HG03378 (cell line): ENCODE data around the gene ADAMTS19.

Source experiments
- ATAC-seq: cut with Tn5 transposase; IDR thresholded peaks from one replicate; pipeline ENCODE4 v1.9.1; 2021; ENCODE audit warnings: mild to moderate bottlenecking, moderate library complexity; ENCODE audit not compliant: unreplicated experiment

The ADAMTS19 gene

DNA sequence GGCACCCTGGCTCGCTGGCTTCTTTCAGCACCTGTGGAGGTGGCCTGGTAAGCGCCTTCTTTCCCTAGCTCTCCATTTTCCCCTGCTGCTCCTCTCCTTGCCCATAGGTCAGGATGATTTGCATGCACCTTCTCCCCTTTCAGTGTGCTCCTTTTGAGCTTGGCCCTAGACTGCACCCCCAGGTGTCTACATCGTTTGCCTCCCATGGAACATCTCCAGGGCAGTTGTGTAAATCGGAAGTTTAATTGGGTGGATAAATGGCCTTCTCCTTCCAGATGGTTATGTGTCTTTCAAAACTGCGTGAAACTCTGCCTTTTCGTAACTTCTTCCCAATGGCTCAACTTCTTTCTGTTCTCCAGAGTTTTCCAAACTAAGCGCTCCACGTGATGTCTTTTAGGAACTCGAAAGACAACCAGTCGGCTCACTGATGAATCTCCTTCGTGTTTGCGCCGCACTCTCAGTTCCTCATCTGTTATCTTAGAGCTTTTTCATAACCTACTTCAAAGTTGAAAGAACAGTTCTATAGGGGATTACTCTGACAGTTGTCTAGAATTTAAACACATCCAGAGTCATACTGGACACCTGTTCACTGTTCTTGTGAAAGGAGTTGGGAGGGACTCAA, 1.7 kb downstream of the ADAMTS19 start:
- ATAC-seq: no peak

DNA sequence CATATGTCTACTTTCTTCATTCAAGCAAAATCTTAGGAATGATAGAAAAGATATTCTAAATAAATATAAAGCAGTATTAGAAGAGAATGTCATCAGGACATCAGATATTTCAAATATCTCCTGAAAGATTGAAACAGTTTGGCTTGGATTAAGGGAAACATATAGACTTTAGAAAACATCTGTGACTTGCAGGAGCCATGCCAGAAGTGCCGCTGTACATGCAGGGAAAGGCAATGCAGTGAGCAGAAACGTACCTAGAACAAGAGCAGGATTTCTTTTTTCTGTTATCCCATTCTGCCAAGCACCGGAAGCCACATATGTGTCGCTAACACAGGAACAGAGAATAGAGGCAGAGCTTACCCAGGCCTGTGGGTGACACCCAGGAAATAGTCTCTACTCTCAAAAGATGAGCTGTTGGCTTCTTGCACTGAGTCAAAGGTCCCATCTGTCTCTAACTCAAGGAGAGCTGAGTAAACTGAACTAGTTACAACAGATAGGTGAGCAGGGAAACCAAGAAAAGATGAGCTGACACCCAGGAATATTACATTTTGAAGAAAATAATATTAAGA, 5.8 kb downstream of the ADAMTS19 start:
- ATAC-seq: no peak

DNA sequence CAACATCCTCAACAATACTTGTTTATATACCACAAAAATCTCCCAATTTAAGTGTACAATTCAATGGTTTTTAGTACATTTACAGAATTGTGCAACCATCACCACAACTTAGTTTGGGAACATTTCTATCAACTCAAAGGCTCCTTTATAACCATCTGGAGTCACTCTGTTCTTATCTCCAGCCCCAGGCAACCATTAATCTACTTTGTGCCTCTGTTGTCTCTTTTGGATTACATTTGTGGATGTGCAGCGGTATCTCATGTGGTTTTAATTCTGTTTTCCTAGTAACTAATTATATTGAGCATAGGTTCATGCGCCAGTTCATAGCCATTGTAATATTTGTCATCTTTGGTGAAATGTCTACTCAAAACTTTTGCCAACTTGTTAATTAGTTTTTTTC, 14.4 kb downstream of the ADAMTS19 start:
- ATAC-seq: no peak

DNA sequence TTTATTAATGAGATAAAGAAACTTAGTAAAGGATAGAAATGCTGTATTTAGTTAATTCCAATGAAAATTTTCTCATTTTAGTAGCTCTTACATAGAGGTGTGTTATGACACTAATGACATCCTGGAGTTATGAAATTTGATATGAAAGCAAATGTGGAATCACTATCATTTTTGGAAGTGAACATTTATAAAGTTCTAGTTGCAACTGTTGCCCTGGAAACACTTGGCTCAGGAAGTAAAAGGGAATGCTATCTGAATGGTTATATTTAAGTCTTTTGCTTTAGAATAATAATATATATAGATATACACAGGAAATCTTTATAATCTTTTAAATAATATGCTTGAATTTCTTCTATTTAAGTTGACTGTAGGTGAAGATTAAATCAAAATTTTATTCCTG, 16.7 kb downstream of the ADAMTS19 start:
- ATAC-seq: no peak

DNA sequence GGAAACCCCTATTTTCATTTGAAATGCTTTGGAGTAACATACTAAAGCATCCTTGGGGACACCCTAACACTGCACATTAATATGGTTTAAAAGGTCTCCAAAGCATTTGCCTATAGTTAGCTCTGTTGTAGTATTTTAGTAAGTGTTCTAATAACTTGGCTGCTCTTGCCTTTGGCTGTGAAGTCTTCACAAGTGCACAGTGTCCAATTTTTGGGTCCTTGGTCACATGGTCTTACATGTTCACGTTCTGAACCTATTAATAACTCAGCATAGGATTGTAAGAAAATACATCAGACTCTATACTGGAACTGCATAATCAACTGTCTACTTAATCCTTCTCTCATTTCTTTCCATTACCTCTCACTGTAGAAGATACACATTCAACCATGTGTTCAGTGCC, 17.4 kb downstream of the ADAMTS19 start:
- no peak for ATAC-seq

DNA sequence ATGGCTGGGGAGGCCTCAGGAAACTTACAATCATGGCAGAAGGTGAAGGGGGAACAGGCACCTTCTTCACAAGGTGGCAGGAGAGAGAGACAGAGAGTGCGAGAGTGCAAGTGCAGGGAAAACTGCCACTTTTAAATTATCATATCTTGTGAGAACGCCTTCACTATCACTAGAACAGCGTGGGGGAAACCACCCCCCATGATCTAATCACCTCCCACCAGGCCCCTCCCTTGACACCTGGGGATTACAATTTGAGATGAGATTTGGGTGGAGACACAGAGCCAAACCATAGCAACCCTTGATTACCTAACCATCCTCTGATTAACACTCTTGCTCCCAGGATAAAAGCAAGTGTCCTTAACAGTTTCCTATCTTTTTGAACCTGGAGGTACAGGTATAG, 21.1 kb downstream of the ADAMTS19 start:
- ATAC-seq: no peak

DNA sequence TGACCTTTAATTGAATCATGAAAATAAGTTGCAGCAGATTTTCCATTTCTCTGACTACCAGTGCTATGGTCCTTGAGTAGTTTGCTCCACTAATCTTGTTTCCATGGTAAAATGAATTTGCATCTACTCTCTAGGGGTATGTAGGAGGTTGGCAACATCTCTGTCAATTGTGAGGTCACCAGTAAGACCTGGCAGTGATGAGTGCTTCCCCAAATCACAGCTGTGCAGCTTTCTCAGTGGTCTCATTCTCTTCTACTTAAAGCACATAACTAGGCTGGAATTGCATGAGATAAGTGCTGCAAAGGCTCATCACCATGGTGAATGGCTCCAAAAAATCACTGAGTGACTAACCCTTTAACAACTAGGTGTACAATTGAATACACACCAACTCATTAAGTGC, 36.3 kb downstream of the ADAMTS19 start:
- no peak for ATAC-seq

DNA sequence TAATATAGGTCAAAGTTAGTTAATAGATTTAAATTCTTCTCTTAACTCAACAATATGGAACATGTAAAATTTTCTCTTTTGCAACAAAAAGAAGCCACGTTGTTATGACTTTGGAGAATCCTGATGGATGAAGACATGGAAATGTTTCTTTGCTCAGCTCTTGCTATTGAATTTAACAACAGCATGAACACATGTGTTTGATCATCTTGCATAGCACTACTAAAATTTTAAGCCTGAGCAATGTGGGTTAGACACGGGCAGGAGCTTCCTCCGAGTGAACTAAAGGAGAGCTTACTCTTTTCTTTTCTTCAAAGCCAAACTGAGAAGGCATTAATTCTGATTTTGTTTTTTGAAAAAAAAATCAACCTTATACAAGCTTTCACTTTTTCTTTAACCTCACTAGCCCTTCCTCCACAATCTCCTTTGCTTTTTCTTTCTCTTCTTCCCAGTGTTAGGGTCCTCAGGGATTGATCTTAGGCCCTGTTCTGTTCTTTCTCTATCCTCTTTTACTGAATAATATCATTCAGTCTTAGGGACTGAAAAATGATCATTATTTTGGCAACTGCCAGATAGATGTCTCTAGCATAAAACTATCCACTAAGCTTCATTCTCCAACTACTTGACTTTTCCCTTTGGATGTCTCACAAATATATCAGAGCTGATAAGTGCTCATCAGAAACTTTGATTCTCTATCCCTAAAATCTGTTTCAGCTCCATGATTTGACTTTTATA, 36.9 kb downstream of the ADAMTS19 start:
- no peak for ATAC-seq

DNA sequence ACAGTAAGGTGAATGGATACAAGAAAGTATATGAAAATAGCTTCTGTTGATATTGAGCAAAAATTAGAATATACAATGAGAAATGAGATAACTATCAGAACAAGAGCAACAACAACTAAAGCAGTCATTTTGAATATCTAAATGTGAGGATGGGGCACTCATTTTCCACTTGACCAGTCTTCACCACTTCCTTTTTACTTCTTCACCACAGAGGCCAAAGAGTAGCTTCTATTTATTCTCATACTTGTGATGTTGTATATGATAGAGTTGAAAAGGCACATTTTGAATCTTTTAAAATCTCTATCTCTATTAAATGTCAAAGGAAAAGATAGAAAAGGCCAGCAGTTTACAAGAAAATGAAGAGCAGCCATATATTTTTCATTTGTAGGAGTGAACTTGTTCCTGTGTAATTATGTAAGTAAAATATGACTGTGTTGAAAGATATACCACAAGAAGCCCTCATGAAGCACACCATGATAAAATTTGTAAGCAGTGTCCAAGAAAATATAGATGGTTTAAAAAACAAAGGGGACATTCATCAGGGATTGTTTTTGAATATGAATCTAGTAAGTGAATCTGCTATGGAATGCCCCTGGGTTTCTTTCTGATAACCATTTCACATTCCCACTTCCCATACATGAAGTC, 39.2 kb downstream of the ADAMTS19 start:
- ATAC-seq: peak; percentile 60

DNA sequence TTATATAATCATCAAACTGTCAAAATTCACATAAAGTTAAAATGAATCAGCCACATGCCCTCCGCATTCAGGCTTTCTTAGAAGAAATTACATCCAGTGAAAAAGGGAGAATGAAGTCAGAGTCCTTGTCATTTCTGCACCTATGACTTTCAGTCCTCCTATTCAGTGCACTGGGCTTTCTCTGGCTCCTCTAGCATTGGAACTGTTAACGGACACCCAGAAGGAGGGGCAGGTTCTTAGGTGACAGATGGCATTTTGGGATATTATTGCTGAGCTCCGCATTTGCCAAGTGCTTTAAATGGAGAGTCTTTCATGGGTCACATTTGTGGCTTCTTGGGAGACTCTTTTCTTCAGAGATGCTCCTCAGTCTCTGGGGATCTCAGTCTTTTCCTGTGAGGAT, 40.0 kb downstream of the ADAMTS19 start:
- no peak for ATAC-seq

DNA sequence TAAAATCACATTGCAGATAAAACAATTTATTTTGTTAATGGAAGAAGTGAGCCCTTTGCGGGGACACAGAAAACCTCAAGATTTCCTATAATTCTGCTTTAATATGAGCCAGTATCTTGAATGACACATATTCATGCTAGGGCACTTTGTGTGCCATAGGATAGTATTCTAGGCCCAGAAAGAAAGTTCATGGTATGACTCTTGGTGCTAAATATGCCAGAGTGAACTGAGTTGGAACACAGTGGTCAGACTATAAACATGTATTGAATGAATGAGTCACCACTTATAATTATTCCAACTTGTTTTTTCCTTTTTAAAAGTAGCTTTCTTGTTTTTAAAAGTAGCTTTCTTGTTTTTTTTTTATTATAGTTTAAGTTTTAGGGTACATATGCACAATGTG, 46.0 kb downstream of the ADAMTS19 start:
- ATAC-seq: no peak

DNA sequence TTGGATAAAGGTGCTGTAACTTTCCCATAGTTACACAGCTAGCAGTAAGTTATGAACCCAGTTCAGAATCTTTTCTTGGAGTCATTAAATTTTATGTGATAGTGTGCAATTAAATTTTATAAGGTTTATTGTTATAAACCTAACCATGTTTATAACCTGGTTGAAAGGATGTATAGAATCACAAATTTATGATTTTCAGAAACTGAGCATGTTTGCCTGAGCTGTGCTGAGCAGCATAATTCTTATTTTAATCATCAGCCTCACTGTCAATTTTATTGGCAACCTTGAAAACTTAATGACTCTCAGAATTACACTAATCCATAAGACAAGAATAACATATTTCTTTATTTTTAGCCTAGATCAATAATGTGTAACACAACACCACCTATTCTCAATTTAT, 46.9 kb downstream of the ADAMTS19 start:
- no peak for ATAC-seq

DNA sequence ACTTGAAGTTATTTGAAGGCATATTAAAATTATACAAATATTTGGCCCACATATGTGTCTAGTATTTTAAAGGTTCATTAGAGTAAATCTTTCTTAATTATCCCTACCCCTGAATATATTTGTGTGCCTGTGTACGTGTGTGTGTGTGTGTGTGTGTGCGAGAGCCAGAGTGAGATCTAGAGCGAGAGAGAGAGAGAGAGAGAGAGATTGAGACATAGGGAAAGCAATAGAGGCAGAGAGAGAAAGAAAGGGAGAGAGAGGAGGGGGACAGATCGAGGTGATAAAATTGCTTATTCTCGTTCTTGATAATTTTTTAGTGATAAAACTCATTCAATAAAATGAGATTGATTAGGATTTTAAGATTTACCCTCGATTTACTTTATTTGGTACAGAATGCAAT, 47.4 kb downstream of the ADAMTS19 start:
- ATAC-seq: no peak

DNA sequence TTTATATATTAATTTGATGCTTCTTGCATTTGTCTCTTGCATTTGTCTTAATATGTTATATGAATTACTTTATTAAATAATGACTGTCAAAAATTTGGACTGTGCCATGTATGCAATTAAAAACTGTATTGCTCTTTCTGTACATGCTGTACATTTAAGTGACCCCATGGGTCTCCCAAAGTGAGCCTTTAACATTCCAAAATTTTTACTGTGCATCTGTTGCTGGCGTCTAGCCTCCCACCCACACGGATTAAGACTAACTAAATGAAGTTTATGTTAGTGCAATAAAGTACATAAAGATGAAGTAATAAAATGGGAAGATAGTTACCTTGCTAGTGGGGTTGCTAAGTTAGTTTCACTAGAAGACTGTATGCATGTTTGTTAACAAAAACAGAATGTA, 48.5 kb downstream of the ADAMTS19 start:
- no peak for ATAC-seq

DNA sequence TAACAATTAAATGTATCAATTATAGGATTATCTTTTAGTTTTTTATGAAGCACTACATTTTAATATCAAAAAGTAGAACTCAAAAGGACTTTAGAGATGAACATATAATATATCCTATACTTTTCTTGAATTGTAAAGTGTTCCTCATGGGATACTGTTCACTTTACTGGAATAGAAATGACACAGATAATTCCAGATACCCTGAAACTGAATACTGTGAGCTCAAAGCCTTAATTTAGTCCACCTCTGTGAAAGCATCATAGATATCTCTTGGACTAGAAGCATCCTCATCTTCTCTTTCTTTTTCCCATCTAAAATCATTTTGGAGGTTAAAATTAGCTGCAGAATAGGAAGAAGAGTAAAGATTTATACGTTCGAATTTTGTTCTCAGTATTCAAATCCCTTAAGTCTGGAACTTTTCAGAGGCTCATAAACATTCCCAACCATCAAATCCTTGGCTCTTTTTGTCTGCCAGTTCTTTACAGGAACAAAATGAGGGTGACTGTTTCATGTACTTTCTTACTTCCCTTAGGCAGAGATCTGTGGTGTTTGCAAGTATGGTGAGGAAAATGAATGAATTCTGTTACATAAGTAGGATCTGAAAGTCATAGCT, 49.4 kb downstream of the ADAMTS19 start:
- no peak for ATAC-seq

DNA sequence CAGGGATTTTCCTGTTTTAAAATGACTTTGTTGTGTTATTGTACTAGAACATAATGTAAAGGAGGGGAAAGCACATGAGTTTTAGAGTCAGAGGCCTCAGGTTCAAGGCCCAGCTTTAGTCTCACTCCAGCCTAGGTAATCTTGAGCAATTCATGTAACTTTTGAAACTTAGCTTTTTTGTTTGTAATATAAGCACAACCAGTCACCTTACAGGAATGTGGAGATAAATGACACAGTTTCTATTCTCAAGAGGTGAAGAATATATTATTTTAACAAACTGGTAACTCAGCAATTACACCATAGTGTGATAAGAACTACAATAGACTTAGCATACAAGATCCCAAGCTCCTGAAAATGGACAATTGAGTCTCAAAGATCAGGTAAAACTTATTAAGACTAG, 51.2 kb downstream of the ADAMTS19 start:
- ATAC-seq: no peak

DNA sequence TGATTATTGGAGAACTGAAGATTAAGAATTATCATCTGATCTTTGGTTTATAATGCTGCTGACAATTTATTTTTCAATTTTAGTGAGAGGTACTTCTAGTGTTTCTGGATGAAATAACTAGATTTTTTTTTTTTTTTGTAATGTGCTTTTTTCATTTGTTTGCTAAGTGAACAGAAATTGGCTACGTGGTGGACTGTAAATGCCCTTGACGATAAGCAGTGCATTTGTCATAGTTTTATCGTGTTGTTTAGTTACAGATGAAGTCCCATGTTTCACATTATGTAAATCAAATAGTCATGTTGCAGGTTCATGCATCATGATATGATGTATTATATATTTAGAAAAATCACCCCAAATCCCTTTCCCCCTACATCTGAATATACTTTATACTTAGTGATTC, 81.0 kb downstream of the ADAMTS19 start:
- no peak for ATAC-seq

DNA sequence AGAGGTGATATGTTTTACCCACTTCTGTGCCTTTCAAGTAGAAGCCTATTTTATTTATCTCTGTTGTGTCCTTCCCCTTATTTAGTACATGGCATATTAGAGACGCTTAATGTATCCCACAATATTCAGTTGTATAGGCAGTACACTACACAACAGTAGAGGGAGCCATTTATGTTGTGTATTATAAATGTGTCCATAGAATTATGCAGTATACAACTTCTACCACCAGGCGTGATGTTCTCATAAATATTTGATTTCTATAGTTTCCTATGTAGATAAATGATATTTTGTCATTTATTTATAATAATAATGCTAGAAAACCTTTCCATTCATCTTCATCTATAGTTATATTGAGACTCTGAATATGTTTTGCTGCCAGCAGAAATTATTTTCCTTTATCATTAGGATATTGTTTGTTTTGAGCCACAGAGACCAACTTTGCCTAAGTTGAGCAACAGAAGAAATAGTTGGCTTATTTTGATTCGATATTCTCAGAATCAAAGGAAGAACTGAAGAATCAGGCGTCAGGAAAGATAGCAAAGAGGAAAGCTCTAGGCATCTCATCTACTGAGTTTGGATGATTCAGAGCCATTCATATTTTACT, 81.7 kb downstream of the ADAMTS19 start:
- peak; percentile 81 for ATAC-seq

DNA sequence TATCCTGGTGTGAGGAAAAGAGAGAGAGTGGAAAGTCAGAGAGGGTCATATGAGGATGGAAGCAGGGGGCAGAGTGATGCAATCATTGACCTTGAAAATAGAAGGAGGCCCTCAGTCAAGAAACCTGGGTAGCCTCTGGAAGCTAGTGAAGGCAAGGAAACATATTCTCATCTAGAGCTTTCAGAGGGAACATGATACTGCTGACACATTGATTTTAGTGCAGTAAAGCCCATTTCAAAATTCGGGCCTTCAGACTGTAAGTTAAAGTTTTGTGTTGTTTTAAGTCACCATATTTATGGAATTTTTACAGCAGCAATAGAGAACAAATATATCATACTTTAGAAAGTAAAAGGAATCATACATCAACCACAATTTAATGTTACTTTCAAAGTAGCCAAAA, 87.0 kb downstream of the ADAMTS19 start:
- no peak for ATAC-seq

DNA sequence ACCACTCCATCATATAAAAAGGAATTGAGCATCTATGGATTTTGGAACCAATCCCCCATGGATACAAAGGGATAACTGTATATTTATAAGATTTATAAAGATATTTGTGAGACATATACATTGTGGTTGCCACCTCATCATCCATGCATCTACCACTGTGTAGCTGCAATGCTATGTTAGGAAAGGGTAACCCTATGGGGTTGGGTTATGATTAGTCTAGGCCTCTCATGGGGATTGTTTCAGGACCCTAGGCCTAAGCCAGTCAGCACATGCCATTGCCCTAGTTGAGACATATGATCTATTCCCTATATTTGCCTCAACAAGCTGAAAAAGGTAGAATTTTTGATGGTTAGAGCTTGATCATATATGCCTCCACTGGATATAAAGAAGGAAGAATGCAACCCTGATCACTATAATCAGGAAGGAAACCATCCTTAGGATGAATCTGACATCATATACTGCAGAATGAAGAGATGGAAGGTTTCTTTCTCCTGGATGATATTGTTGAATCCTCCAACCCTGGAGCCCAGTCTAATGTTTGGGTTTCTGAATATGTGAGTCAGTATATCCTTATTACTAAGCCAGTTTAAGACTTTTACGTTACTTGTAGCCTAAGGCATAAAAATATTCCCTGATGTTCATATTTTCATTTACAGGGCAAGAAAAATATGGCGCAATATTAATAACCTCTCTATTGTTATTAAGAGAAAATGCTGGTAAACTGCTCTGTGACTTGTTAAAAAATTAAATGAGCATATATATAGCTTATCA, 94.2 kb downstream of the ADAMTS19 start:
- no peak for ATAC-seq
